ENCODE measurements around the gene INTS2. TPM values are rescaled to one million over a fixed set of nuclear protein-coding genes. Genes with fewer than 3 reads are reported as not detected.
"Not testable (repeated sequence)": the region's sequence is repeated elsewhere in the genome, so short reads cannot be mapped to it uniquely, and the experiment has no call there.

The INTS2 gene
- total RNA-seq, 6 experiments from 2014 or later = 8.1 to 10.1 (median 9.5) TPM

GRCh38 chr17:61946359-61946758 is 18.6 kb upstream of the INTS2 start:
- Mint-ChIP-seq H3K27me3 (ENCODE audit: insufficient read depth) (no peaks in the 10 kb centered on the region; the same call in 1 of the 2 replicates), H3K4me1 (ENCODE audit: low read depth) (peaks cover 23% of the 10 kb centered on the region), H3K36me3 (ENCODE audit: low read depth) (peaks cover 20% of the 10 kb centered on the region), H3K27ac (no peak overlapping the region), H3K4me3 (no peak overlapping the region), H3K9me3 (no peaks in the 10 kb centered on the region)
- no peak for DNase-seq
- TF ChIP-seq CTCF (IDR thresholded peaks at IDR 0.05) = no peak

- Mint-ChIP-seq H3K36me3 (ENCODE audit: low read depth) (peaks cover 10% of the 10 kb centered on the region), H3K27ac (no peak overlapping the region)
These were observed 15.3 kb upstream of the INTS2 start for GRCh38 chr17:61943117-61943516.

GRCh38 chr17:61942085-61942484 is 14.3 kb upstream of the INTS2 start:
- DNase-seq = no peak
- peaks cover 23% of the 10 kb centered on the region for H3K4me1 Mint-ChIP-seq (ENCODE audit: low read depth)
- H3K36me3 Mint-ChIP-seq (ENCODE audit: low read depth) = peaks cover 10% of the 10 kb centered on the region
- no peaks in the 10 kb centered on the region; the same call in none of the 2 replicates for H3K27me3 Mint-ChIP-seq (ENCODE audit: insufficient read depth)
- no peak overlapping the region for H3K4me3 Mint-ChIP-seq
- H3K27ac Mint-ChIP-seq = no peak overlapping the region
- H3K9me3 Mint-ChIP-seq = no peaks in the 10 kb centered on the region
- TF ChIP-seq CTCF (IDR thresholded peaks at IDR 0.05) = no peak

More at GRCh38 chr17:61943117-61943516, 15.3 kb upstream of the INTS2 start:
- H3K4me3 Mint-ChIP-seq = no peak overlapping the region
- TF ChIP-seq CTCF (IDR thresholded peaks at IDR 0.05) = no peak
- DNase-seq = no peak
- no peaks in the 10 kb centered on the region; the same call in 1 of the 2 replicates for H3K27me3 Mint-ChIP-seq (ENCODE audit: insufficient read depth)
- H3K4me1 Mint-ChIP-seq (ENCODE audit: low read depth) = peaks cover 23% of the 10 kb centered on the region
- H3K9me3 Mint-ChIP-seq = no peaks in the 10 kb centered on the region

GRCh38 chr17:61928101-61928436 is 287 bp upstream of the INTS2 start:
- Mint-ChIP-seq H3K4me1 (ENCODE audit: low read depth) (peaks cover 18% of the 10 kb centered on the region), H3K27me3 (ENCODE audit: insufficient read depth) (no peaks in the 10 kb centered on the region), H3K36me3 (ENCODE audit: low read depth) (peaks cover 3% of the 10 kb centered on the region; the same call in 1 of the 2 replicates), H3K27ac (peak overlapping the region; percentile 92), H3K9me3 (no peaks in the 10 kb centered on the region), H3K4me3 (peak overlapping the region; percentile 91)
- DNase-seq = no peak
- TF ChIP-seq CTCF (IDR thresholded peaks at IDR 0.05) = no peak

- Mint-ChIP-seq H3K36me3 (ENCODE audit: low read depth) (peaks cover 5% of the 10 kb centered on the region; the same call in 1 of the 2 replicates), H3K4me1 (ENCODE audit: low read depth) (peaks cover 19% of the 10 kb centered on the region), H3K4me3 (peak overlapping the region; percentile 91), H3K9me3 (no peaks in the 10 kb centered on the region), H3K27ac (peak overlapping the region; percentile 92), H3K27me3 (ENCODE audit: insufficient read depth) (no peaks in the 10 kb centered on the region)
- TF ChIP-seq CTCF (IDR thresholded peaks at IDR 0.05) = no peak
- DNase-seq = peak; percentile 35
These were observed 965 bp downstream of the INTS2 start for GRCh38 chr17:61926826-61927207.

- H3K4me1 Mint-ChIP-seq (ENCODE audit: low read depth); H3K27me3 Mint-ChIP-seq (ENCODE audit: insufficient read depth); H3K27ac Mint-ChIP-seq; H3K4me3 Mint-ChIP-seq; H3K9me3 Mint-ChIP-seq; DNase-seq: not testable (repeated sequence)
- peaks cover 22% of the 10 kb centered on the region for H3K36me3 Mint-ChIP-seq (ENCODE audit: low read depth)
These were observed 12.6 kb downstream of the INTS2 start for GRCh38 chr17:61915162-61915561.
